Smooth muscle cell (in vitro differentiated cells): ENCODE data around the gene UST. TPM values are rescaled to one million over a fixed set of nuclear protein-coding genes. Genes with fewer than 3 reads are reported as not detected.

ENCODE experiments used
- DNase-seq: peaks from one replicate; lab custom pipeline; 2025; ENCODE audit not compliant: unreplicated experiment; lab: John Stamatoyannopoulos, UW
- H2AFZ ChIP-seq: fragments of 200-600 bp; sonication (generic); 2 replicates; pipeline ENCODE4 v1.6.0; 2016; ENCODE audit warnings: antibody characterized with exemption, low read depth, mild to moderate bottlenecking
- H3F3A ChIP-seq: fragments of 200-600 bp; sonication (generic); 2 replicates; pipeline ENCODE4 v1.6.0; 2017; ENCODE audit warnings: antibody characterized with exemption, low read depth
- H3K27ac ChIP-seq: fragments of 200-600 bp; sonication (generic); 2 replicates; pipeline ENCODE4 v1.5.1; 2016; ENCODE audit warnings: low read depth, mild to moderate bottlenecking
- H3K27me3 ChIP-seq: fragments of 200-600 bp; sonication (generic); 2 replicates; pipeline ENCODE4 v1.6.1; 2016; ENCODE audit warnings: low read depth, mild to moderate bottlenecking
- H3K36me3 ChIP-seq: fragments of 200-600 bp; sonication (generic); 2 replicates; pipeline ENCODE4 v1.5.1; 2016; ENCODE audit warnings: low read depth
- H3K4me1 ChIP-seq: fragments of 200-600 bp; sonication (generic); 2 replicates; pipeline ENCODE4 v1.5.1; 2016; ENCODE audit warnings: low read depth
- H3K4me2 ChIP-seq: fragments of 200-600 bp; sonication (generic); 2 replicates; pipeline ENCODE4 v1.6.0; 2016; ENCODE audit warnings: mild to moderate bottlenecking
- H3K4me3 ChIP-seq: fragments of 200-600 bp; sonication (generic); 2 replicates; pipeline ENCODE4 v1.5.1; 2016; ENCODE audit warnings: mild to moderate bottlenecking
- H3K79me2 ChIP-seq: fragments of 200-600 bp; sonication (generic); 2 replicates; pipeline ENCODE4 v1.6.0; 2016; ENCODE audit warnings: low read depth, mild to moderate bottlenecking
- H3K9ac ChIP-seq: fragments of 200-600 bp; sonication (generic); 2 replicates; pipeline ENCODE4 v1.6.0; 2016; ENCODE audit warnings: low read depth
- H3K9me3 ChIP-seq: fragments of 200-600 bp; sonication (generic); replicated peaks from 2 replicates; pipeline ENCODE4 v1.5.1; 2016; ENCODE audit warnings: low read depth
- H4K20me1 ChIP-seq: fragments of 200-600 bp; sonication (generic); 2 replicates; pipeline ENCODE4 v1.6.0; 2016; ENCODE audit warnings: low read depth
- WGBS: methylation state at CpG from one replicate; pipeline ENCODE4 v1.1.7; 2016; ENCODE audit warnings: low lambda C conversion rate; 5-methylcytosine and 5-hydroxymethylcytosine counted together
- polyA plus RNA-seq: library from polyadenylated mRNA; unstranded; fragments of >200 nt; fragmentation: Nextera tagmentation; extraction: Ambion mirVana; gene quantifications from 2 replicates; pipeline ENCODE4 v1.2.1, GENCODE V29; 2016
- total RNA-seq: library from RNA; depleted of rRNA; stranded (reverse); fragments of >200 nt; gene quantifications from 2 replicates; pipeline ENCODE4 v1.2.3, GENCODE V29; 2014
- TF ChIP-seq, protein P1 (sequence below): fragments of 200-600 bp; sonication (generic); IDR thresholded peaks from 2 replicates; pipeline ENCODE4 v1.5.1; 2017; ENCODE audit warnings: borderline replicate concordance, mild to moderate bottlenecking, antibody characterized with exemption; ENCODE audit not compliant: insufficient read depth, poor library complexity, severe bottlenecking

UST gene
- total and polyA plus RNA-seq, 2 experiments from 2014 or later, result 16.1 to 19.5 TPM

DNA sequence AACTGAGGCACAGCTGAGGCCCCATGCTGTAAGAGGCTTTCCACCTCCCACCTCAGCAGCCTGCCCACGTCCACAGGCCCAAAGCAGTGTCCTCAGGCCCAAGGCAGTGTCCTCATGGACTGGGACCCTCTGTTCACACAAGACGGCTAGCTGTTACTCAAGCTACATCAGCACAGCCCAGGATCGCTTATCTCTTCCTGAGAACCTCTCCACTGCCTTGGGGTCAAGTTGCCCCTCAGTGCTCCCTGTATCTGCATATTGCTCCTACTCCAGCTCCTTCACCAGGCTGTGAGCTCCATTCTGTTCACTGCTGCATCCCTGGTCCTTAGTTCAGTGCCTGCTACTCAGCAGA is 361.9 kb downstream of the UST start:
- no peaks in the 10 kb centered on the region for H3F3A ChIP-seq
- no peaks in the 10 kb centered on the region for H3K4me1 ChIP-seq
- H2AFZ ChIP-seq, result no peak overlapping the region
- H3K9me3 ChIP-seq, result no peaks in the 10 kb centered on the region
- no peak overlapping the region for H3K4me2 ChIP-seq
- TF ChIP-seq, protein P1, sequence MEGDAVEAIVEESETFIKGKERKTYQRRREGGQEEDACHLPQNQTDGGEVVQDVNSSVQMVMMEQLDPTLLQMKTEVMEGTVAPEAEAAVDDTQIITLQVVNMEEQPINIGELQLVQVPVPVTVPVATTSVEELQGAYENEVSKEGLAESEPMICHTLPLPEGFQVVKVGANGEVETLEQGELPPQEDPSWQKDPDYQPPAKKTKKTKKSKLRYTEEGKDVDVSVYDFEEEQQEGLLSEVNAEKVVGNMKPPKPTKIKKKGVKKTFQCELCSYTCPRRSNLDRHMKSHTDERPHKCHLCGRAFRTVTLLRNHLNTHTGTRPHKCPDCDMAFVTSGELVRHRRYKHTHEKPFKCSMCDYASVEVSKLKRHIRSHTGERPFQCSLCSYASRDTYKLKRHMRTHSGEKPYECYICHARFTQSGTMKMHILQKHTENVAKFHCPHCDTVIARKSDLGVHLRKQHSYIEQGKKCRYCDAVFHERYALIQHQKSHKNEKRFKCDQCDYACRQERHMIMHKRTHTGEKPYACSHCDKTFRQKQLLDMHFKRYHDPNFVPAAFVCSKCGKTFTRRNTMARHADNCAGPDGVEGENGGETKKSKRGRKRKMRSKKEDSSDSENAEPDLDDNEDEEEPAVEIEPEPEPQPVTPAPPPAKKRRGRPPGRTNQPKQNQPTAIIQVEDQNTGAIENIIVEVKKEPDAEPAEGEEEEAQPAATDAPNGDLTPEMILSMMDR, result no peak
- WGBS, result 87% methylated on average over 3 of the region's 3 CpGs
- H3K4me3 ChIP-seq, result no peak overlapping the region
- DNase-seq, result no peak
- no peaks in the 10 kb centered on the region for H4K20me1 ChIP-seq
- no peaks in the 10 kb centered on the region for H3K36me3 ChIP-seq
- no peak overlapping the region for H3K9ac ChIP-seq
- H3K27ac ChIP-seq, result no peak overlapping the region
- H3K79me2 ChIP-seq, result no peaks in the 10 kb centered on the region
- no peaks in the 10 kb centered on the region for H3K27me3 ChIP-seq

DNA sequence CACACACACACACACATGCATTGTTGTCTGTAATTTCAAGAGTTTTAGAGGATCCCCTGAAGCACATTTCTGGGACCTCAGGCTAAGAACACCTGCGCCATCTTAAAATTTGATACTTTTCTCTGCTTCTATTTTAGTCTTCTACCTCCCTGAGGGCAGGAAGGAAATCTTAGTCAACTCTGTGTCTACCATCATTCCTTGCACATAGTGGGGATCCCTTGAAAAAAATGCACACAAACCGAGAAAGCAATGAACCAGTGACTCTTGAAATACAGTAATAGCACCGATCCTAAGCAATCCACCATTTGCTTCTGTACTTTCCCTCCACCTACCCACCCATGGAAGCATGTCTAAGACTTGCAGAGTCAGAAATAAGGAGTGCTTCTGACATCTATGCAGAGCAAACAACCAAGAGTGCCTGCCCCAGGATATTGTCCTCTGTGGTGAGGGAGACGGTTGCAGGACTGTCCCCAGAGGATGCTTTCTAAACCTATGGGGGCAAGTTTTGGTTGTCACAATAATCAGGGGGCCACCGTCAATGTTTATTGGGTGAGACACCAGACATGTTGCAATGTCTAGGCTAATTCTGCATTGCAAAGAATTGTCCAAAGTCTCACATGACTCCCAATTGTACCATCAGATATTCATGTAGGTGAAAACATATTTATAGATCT is 362.7 kb downstream of the UST start:
- no peak overlapping the region for H3K9ac ChIP-seq
- 95% methylated on average over 5 of the region's 5 CpGs for WGBS
- no peak for DNase-seq
- H3K4me1 ChIP-seq, result no peaks in the 10 kb centered on the region
- H2AFZ ChIP-seq, result no peak overlapping the region
- H3K36me3 ChIP-seq, result no peaks in the 10 kb centered on the region
- H3K4me3 ChIP-seq, result no peak overlapping the region
- no peaks in the 10 kb centered on the region for H3K79me2 ChIP-seq
- H3K9me3 ChIP-seq, result no peaks in the 10 kb centered on the region
- H3F3A ChIP-seq, result no peaks in the 10 kb centered on the region
- TF ChIP-seq, protein P1, result no peak
- H3K27me3 ChIP-seq, result no peaks in the 10 kb centered on the region
- no peak overlapping the region for H3K4me2 ChIP-seq
- no peaks in the 10 kb centered on the region for H4K20me1 ChIP-seq
- H3K27ac ChIP-seq, result no peak overlapping the region

DNA sequence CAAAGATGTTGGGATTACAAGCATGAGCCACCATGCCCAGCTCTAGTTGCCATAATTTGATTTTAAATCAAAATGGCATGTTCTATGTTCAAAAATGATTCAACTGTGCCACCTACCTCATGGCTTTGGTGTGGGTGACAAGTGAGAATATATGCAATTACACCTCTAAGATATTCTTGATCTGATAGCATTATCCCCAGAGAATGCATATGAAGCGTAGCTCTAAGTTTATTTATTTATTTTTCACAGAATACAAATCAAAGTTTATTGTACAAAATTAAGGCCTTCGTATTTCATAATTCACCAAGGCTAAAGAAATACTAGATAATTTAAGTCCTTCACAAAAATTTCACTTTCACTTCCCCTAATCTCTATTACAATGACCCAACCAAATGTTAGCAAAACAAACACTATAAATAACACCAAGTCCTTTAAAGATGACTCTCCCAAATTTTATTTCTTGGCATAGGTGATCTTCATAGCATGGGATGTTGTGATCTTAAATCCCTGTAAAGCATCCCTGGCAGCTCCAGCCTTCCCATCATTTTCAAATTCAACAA is 364.8 kb downstream of the UST start:
- no peak overlapping the region for H3K4me3 ChIP-seq
- H3K27ac ChIP-seq, result no peak overlapping the region
- no peaks in the 10 kb centered on the region for H3K4me1 ChIP-seq
- no peaks in the 10 kb centered on the region for H3K36me3 ChIP-seq
- no peaks in the 10 kb centered on the region for H3F3A ChIP-seq
- no peak overlapping the region for H3K4me2 ChIP-seq
- H3K9ac ChIP-seq, result no peak overlapping the region
- H2AFZ ChIP-seq, result no peak overlapping the region
- H3K27me3 ChIP-seq, result no peaks in the 10 kb centered on the region
- no peaks in the 10 kb centered on the region for H3K9me3 ChIP-seq
- H3K79me2 ChIP-seq, result no peaks in the 10 kb centered on the region
- DNase-seq, result no peak
- H4K20me1 ChIP-seq, result no peaks in the 10 kb centered on the region
- TF ChIP-seq, protein P1, result no peak
- 89% methylated on average over 2 of the region's 2 CpGs for WGBS

DNA sequence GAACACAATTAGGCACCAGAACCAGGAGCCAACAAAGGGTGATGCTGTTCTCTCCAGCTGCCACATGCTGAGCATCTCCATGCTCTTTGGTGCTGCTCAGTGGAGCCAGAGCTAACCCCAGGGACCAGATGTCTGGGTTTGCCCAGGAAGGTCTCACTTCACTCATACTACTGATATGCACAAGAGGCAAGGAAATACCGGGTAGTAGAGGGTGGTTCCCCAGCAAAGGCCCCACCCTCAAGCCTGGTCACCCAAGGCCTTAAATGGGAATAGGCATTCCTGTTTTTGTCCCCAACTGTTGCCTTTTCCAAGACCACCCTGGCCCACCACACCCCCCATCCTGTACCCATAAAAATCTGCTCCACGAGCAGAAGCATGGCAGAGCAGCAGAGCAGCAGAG is 366.1 kb downstream of the UST start:
- H3K4me1 ChIP-seq, result no peaks in the 10 kb centered on the region
- no peak overlapping the region for H3K4me3 ChIP-seq
- WGBS, result 96% methylated on average over 2 of the region's 2 CpGs
- no peak for DNase-seq
- no peak overlapping the region for H3K27ac ChIP-seq
- no peaks in the 10 kb centered on the region for H3K27me3 ChIP-seq
- H3K9me3 ChIP-seq, result no peaks in the 10 kb centered on the region
- H3K4me2 ChIP-seq, result no peak overlapping the region
- H2AFZ ChIP-seq, result no peak overlapping the region
- no peaks in the 10 kb centered on the region for H3K36me3 ChIP-seq
- no peak overlapping the region for H3K9ac ChIP-seq
- H3K79me2 ChIP-seq, result no peaks in the 10 kb centered on the region
- TF ChIP-seq, protein P1, result no peak
- H3F3A ChIP-seq, result no peaks in the 10 kb centered on the region
- no peaks in the 10 kb centered on the region for H4K20me1 ChIP-seq
